Heart right ventricle (tissue), 16 donors: ENCODE data around the gene TGFBR2. TPM values are rescaled to one million over a fixed set of nuclear protein-coding genes. Genes with fewer than 3 reads are reported as not detected.

Source experiments
- ATAC-seq, 8 donors: fragments of 200-7000 bp; cut with Tn5 transposase; one replicate each; pipeline ENCODE4 v1.9.1; 2020; ENCODE audit warnings: mild to moderate bottlenecking in 8 of 8, moderate library complexity in 8 of 8, moderate number of reproducible peaks in 1 of 8
- DNase-seq, 2 donors: peaks; one replicate each; pipeline ENCODE4 v3.0.0-alpha.2; 2020
- H3K27ac ChIP-seq, 10 donors: fragments of 200-600 bp; sonication (generic) in 2 of 10; one replicate each; pipeline versions ENCODE4 v1.5.0 to v1.8.0; 2020 to 2022; ENCODE audit warnings: mild to moderate bottlenecking in 3 of 10
- H3K27me3 ChIP-seq, 7 donors: fragments of 200-600 bp; one replicate each; pipeline ENCODE4 v1.8.0; 2021 to 2022; ENCODE audit warnings: mild to moderate bottlenecking in 2 of 7
- H3K36me3 ChIP-seq, 9 donors: fragments of 200-600 bp; sonication (generic) in 1 of 9; one replicate each; pipeline versions ENCODE4 v1.5.0 to v1.8.0; 2020 to 2022; ENCODE audit warnings: mild to moderate bottlenecking in 2 of 9
- H3K4me1 ChIP-seq, 9 donors: fragments of 200-600 bp; sonication (generic) in 1 of 9; one replicate each; pipeline versions ENCODE4 v1.5.0 to v1.8.0; 2020 to 2022; ENCODE audit warnings: mild to moderate bottlenecking in 4 of 9
- H3K4me3 ChIP-seq, 10 donors: fragments of 200-600 bp; sonication (generic) in 2 of 10; one replicate each; pipeline versions ENCODE4 v1.5.0 to v1.8.0; 2020 to 2022; ENCODE audit warnings: mild to moderate bottlenecking in 7 of 10, moderate library complexity in 2 of 10
- H3K9me3 ChIP-seq, 11 donors: fragments of 200-600 bp in 10 of 11; sonication (generic) in 2 of 11; one replicate each; pipeline versions ENCODE4 v1.5.0 to v1.8.0; 2013 to 2022; ENCODE audit warnings: mild to moderate bottlenecking in 2 of 11, control low read depth in 1 of 11, moderate library complexity in 1 of 11
- CTCF ChIP-seq, 9 donors: fragments of 200-600 bp; sonication (generic) in 2 of 9; IDR thresholded peaks; one replicate each; pipeline versions ENCODE4 v1.5.0 to v1.8.0; 2021 to 2022; ENCODE audit warnings: antibody characterized with exemption in 9 of 9, mild to moderate bottlenecking in 5 of 9, moderate library complexity in 1 of 9
- WGBS, 2 donors: extraction: QIAGEN DNeasy Blood & Tissue Kit; methylation state at CpG; one replicate each; pipeline ENCODE4 v1.1.7; 2013; ENCODE audit warnings: inconsistent platforms in 1 of 2; 5-methylcytosine and 5-hydroxymethylcytosine counted together
- intact Hi-C, 10 donors: fragments of 100-400 bp; cut with DNase I; formaldehyde crosslinking; loops; one replicate each; pipeline versions ENCODE4 v1.11.1 to v1.14.2; 2022
- polyA plus RNA-seq, 2 donors: library from polyadenylated mRNA; stranded (reverse); fragments of 200-250 nt; gene quantifications; one replicate each; pipeline ENCODE4 v1.2.3, GENCODE V29; 2013
- total RNA-seq, 10 donors: library from RNA; stranded (reverse); fragmentation: NEBNext Ultra II Directional in 3 of 10; extraction: Animal tissue kit (Norgen Biotek cat#: 25700) in 3 of 10; gene quantifications; one replicate each; pipeline versions ENCODE4 v1.2.1 to v1.2.4, GENCODE V29; 2021 to 2023
- donor health status: Arrhythmogenic right ventricular cardiomyopathy.
- donor health status: ischemic (EF 13 %, LVEDD 7.1; RV severe dilation, severe dysfunction).
- donor health status: healthy with polysubstance abuse.
- donor health status: DM: no; HTN: yes; CAD: no.
- donor health status: DM: no; HTN: no; CAD: no.
- donor health status: ischemic (EF 25% LVEDD 6.9; RV normal size, moderate dysfunction).
- donor health status: ischemic (EF 25% LVEDD 5.7; RV mildly dilated, moderate dysfunction).
- donor health status: healthy.
- donor health status: DM: yes; HTN: yes; CAD: no.
- donor health status: Ischemic cardiomyopathy.
- donor health status: ischemic (EF 35%, LVEDD 5.7; RV mildly dilated, moderate dysfunction).
- donor health status: nonischemic (EF 11% LVEDD 7.7; RV severe dilation, severe dysfunction).
- donor health status: DM: yes; HTN: yes; CAD: no.
- donor health status: PGD.
- donor health status: ischemic (EF 29% LVEDD 5.4; RV normal size, mild dysfunction).
- donor health status: nonischemic (EF 23%, LVEDD 6.1; RV moderate dilation, normal function).

TGFBR2 gene
- total and polyA plus RNA-seq, 12 donors: 14.6 to 197 (median 82.8) TPM

GRCh38 chr3:30688776-30689641 is 82.6 kb downstream of the TGFBR2 start:
- H3K9me3 ChIP-seq: no peaks in the 10 kb centered on the region
- WGBS, 2 donors: 35 to 38% methylated on average over 10 of the region's 10 CpGs
- peaks cover 0 to 100% (median 6%) of the 10 kb centered on the region in 9 donors for H3K36me3 ChIP-seq
- peaks cover 16 to 100% (median 94%) of the 10 kb centered on the region in 9 donors for H3K4me1 ChIP-seq
- TF ChIP-seq CTCF (IDR thresholded peaks at IDR 0.05): no peak
- peak in 1 of 2 donors; percentile 34 for DNase-seq
- peak in 6 of 8 donors; percentile 13 to 39 (median 25) for ATAC-seq
- H3K27me3 ChIP-seq: no peaks in the 10 kb centered on the region
- H3K4me3 ChIP-seq: no peak overlapping the region
- H3K27ac ChIP-seq: peak overlapping the region; percentile 16 to 83 (median 70)
- intact Hi-C loops: loop anchor here in 6 of 10 donors (5.0 to 10.0 kb wide), 6 partner anchors 74 to 577 kb away; no protein-coding TSS in a partner anchor

GRCh38 chr3:30690199-30690598 is 83.8 kb downstream of the TGFBR2 start:
- H3K36me3 ChIP-seq: peaks cover 0 to 100% (median 6%) of the 10 kb centered on the region in 9 donors
- H3K9me3 ChIP-seq: no peaks in the 10 kb centered on the region
- no peaks in the 10 kb centered on the region for H3K27me3 ChIP-seq
- DNase-seq: no peak
- WGBS, 2 donors: 82 to 87% methylated on average over 2 of the region's 2 CpGs
- no peak for TF ChIP-seq CTCF (IDR thresholded peaks at IDR 0.05)
- intact Hi-C loops: loop anchor here (5.0 to 10.0 kb wide), 16 partner anchors 83 to 645 kb away; partner anchors contain the start of gene TGFBR2 (in 2 of the 10)
- peak overlapping the region in 7 of 10 donors; percentile 3 to 83 (median 64) for H3K27ac ChIP-seq
- peaks cover 16 to 98% (median 82%) of the 10 kb centered on the region in 9 donors for H3K4me1 ChIP-seq
- ATAC-seq: no peak
- no peak overlapping the region for H3K4me3 ChIP-seq

- Histone ChIP-seq H3K9me3 (no peaks in the 10 kb centered on the region), H3K4me1 (peaks cover 16 to 98% (median 79%) of the 10 kb centered on the region in 9 donors), H3K36me3 (peaks cover 0 to 100% (median 6%) of the 10 kb centered on the region in 9 donors), H3K27me3 (no peaks in the 10 kb centered on the region), H3K27ac (peak overlapping the region in 9 of 10 donors; percentile 26 to 64 (median 45)), H3K4me3 (no peak overlapping the region)
- 59 to 66% methylated on average over 10 of the region's 10 CpGs for WGBS, 2 donors
- intact Hi-C loops: loop anchor here (5.0 to 10.0 kb wide), 16 partner anchors 84 to 647 kb away; partner anchors contain the start of gene TGFBR2 (in 2 of the 10)
- no peak for TF ChIP-seq CTCF (IDR thresholded peaks at IDR 0.05)
- no peak for DNase-seq
- peak in 1 of 8 donors; percentile 6 for ATAC-seq
Observed at GRCh38 chr3:30691249-30691880, 85.0 kb downstream of the TGFBR2 start.

DNA sequence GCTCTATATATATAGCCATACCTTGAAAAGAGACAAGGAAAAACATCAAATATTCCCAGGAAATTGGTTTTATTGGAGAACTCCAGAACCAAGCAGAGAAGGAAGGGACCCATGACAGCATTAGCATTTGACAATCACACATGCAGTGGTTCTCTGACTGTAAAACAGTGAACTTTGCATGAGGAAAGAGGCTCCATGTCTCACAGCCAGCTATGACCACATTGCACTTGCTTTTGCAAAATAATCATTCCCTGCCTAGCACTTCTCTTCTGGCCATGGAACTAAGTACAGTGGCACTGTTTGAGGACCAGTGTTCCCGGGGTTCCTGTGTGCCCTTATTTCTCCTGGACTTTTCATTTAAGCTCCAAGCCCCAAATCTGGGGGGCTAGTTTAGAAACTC is 85.5 kb downstream of the TGFBR2 start:
- no peaks in the 10 kb centered on the region for H3K9me3 ChIP-seq
- TF ChIP-seq CTCF (IDR thresholded peaks at IDR 0.05): no peak
- no peaks in the 10 kb centered on the region for H3K27me3 ChIP-seq
- ATAC-seq (peak in 1 of 8 donors; percentile 10), DNase-seq (no peak)
- H3K36me3 ChIP-seq: peaks cover 0 to 100% (median 6%) of the 10 kb centered on the region in 9 donors
- no peak overlapping the region for H3K4me3 ChIP-seq
- peaks cover 16 to 98% (median 78%) of the 10 kb centered on the region in 9 donors for H3K4me1 ChIP-seq
- WGBS, 2 donors: 84 to 89% methylated on average over 1 of the region's 1 CpG
- intact Hi-C loops: loop anchor here (2.0 to 10.0 kb wide), 21 partner anchors 85 to 649 kb away; partner anchors contain the start of gene TGFBR2 (in 2 of the 10)
- peak overlapping the region in 6 of 10 donors; percentile 26 to 64 (median 48) for H3K27ac ChIP-seq
